GM10248 (cell line): ENCODE results near the gene PRKCA.

Source experiments
- CTCF ChIA-PET: fragments of 300-600 bp; sonication (Branson Sonifier 250); formaldehyde crosslinking; extraction: SDS; loops from one replicate; lab custom pipeline; 2021; ENCODE audit warnings: antibody characterized with exemption; lab: Yijun Ruan, JAX
- POLR2A ChIA-PET: fragments of 350-650 bp; sonication (Branson Sonifier 250); formaldehyde crosslinking; extraction: SDS; loops from one replicate; lab custom pipeline; 2020; ENCODE audit warnings: antibody characterized with exemption; lab: Yijun Ruan, JAX
- DNase-seq: peaks from one replicate; pipeline ENCODE4 v3.0.0; 2012; ENCODE audit errors: extremely low spot score
- TF ChIP-seq, protein P1 (sequence below): IDR thresholded peaks from 2 replicates; pipeline ENCODE4 v1.5.1; 2012; ENCODE audit warnings: mild to moderate bottlenecking, low read depth; ENCODE audit errors: extremely low read depth, missing control alignments, control extremely low read depth

PRKCA gene

DNA sequence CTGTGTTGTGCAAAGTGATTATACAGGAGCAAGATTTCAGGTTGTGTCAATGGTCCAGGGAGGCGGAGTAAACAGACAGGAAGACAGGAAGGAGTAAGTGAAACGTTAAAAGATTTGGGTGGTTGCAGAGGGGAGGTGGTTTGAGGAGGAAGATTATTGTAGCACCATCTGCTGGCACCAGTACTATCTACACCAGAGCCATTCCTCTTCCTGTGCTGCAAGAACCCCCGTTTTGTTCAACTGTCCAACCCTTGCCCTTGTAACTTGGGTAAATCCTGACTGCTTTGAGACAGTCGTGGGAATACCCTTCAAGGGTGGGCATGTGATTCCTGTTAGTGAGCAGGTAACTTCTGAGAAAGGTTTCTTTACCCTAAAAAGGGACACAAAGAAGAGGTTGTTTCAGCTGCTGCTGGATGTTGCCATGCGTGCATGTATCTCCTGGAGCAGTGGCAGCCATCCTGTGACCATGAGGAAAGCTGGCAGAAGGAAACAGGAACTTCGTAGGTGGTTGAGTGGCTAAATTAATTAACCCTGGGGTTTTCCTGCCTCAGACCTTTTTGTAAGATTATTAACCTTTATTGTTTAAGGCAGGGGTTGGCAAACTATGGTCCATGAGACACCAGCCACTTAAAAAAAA lies 124.1 kb downstream of the PRKCA start:
- ChIA-PET POLR2A (no interaction called here), CTCF (no interaction called here)
- DNase-seq, result peak; percentile 33
- TF ChIP-seq, protein P1, sequence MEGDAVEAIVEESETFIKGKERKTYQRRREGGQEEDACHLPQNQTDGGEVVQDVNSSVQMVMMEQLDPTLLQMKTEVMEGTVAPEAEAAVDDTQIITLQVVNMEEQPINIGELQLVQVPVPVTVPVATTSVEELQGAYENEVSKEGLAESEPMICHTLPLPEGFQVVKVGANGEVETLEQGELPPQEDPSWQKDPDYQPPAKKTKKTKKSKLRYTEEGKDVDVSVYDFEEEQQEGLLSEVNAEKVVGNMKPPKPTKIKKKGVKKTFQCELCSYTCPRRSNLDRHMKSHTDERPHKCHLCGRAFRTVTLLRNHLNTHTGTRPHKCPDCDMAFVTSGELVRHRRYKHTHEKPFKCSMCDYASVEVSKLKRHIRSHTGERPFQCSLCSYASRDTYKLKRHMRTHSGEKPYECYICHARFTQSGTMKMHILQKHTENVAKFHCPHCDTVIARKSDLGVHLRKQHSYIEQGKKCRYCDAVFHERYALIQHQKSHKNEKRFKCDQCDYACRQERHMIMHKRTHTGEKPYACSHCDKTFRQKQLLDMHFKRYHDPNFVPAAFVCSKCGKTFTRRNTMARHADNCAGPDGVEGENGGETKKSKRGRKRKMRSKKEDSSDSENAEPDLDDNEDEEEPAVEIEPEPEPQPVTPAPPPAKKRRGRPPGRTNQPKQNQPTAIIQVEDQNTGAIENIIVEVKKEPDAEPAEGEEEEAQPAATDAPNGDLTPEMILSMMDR, result peak; percentile 11

DNA sequence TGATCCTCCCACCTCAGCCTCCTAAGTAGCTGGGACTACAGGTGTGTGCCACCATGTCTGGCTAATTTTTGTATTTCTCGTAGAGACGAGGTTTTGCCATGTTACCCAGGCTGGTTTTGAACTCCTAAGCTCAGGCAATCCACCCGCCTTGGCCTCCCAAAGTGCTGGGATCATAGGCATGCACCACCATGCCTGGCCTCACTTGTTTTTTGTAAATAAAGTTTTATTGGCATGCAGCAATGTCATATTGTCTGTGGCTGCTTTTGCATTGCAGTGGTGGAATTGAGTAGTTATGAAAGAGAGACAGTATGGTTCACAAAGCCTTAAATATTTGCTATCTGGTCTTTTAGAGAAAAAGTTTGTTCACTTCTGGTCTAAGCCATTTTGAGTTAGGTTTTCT lies 124.7 kb downstream of the PRKCA start:
- TF ChIP-seq, protein P1, result no peak
- CTCF ChIA-PET, result no interaction called here
- no peak for DNase-seq
- POLR2A ChIA-PET, result no interaction called here

DNA sequence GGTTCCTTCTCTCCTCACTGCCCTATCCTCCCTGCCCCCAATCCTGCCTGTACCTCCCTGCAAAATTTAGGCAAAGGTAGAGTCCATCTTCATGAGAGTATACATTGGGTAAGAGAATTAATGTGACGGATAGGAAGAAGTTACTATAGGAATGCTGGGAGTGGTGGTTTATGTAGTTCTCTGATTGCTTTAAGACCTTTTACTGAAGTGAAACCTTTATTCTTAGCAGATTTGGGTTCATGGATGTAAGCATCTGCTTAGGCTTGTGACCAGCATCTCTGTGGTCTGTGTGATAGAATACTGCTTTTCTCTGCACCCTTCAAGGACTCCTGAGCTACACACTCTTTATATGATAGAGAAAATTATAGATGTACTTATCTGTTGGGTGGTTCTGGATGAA lies 127.3 kb downstream of the PRKCA start:
- ChIA-PET POLR2A (no interaction called here), CTCF (interaction anchor here (1.3 to 1.5 kb wide), 2 partner anchors 12 to 38 kb away, joined by 3 read pairs; no protein-coding TSS in a partner anchor)
- no peak for DNase-seq
- TF ChIP-seq, protein P1, result no peak

DNA sequence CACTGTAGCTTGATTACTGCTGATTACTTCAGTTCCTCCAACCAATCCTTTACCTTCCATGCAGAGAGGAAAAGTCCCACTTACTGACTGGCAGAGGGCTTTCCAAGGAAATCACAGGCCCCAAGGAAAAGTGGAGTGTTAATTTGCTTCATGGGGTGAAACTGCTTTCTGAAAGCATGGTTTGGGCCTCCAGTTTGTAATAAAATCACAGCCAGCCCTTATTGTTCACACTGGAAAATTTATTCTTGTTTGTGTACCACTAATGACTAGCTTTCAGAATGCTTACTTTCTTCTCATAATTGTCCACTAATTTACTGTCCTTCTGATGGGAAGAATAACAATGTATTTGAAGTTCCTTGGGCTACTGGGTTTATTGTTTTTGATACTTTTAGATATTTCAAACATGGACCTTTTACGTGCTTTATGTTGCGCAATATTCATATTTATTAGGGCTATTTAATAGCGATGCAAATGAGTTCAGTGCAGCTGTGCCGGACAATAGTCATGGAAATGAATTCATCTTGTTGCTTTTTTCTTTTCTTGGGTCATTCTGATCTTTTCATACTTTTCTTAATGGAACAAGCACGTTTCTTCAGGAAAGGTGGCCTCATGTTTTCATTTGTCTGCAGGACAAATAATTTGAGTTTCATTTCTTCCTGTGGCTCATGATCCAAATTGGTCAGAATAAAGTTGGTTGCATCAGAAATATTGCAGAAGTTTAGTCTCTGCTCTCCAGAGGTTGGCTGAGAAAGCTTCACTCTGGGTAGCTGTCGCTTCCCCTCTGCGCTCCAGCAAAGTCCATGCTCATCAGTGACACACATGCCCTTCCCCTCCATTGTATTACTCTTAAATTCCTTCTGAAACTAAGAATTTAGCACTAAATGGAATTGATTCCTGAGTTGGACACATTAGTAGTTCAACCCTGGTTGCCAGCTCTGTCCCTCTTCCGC lies 128.7 kb downstream of the PRKCA start:
- POLR2A ChIA-PET, result no interaction called here
- no peak for DNase-seq
- TF ChIP-seq, protein P1, result no peak
- CTCF ChIA-PET, result interaction anchor here (0.9 to 2.6 kb wide), 6 partner anchors 8 to 95 kb away, joined by 3 to 8 read pairs (median 4); no protein-coding TSS in a partner anchor

DNA sequence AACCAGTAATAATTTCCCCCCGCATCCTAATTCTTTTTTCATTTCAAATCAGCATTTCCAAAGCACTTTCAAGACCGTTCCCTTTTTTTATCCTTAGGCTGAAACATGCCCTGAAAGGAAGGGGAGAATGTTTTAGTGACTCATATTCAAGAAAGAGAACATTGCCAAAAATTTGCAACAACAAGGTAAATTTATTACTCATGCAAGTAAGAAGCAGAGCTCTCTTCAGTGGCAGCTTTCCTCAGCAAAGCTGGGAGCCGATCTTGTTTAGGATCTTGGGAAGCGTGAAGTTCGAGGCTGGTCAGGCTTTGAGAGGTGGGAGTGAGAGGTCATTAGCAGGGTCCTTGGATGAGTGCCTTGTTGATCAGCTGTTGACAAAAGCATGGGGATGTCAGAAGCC lies 129.5 kb downstream of the PRKCA start:
- no peak for DNase-seq
- TF ChIP-seq, protein P1, result no peak
- POLR2A ChIA-PET, result interaction anchor here (0.7 kb wide), 1 partner anchor 96 kb away, joined by 4 read pairs; no protein-coding TSS in a partner anchor
- CTCF ChIA-PET, result interaction anchor here (1.0 to 2.6 kb wide), 4 partner anchors 9 to 28 kb away, joined by 3 to 8 read pairs (median 6); no protein-coding TSS in a partner anchor

DNA sequence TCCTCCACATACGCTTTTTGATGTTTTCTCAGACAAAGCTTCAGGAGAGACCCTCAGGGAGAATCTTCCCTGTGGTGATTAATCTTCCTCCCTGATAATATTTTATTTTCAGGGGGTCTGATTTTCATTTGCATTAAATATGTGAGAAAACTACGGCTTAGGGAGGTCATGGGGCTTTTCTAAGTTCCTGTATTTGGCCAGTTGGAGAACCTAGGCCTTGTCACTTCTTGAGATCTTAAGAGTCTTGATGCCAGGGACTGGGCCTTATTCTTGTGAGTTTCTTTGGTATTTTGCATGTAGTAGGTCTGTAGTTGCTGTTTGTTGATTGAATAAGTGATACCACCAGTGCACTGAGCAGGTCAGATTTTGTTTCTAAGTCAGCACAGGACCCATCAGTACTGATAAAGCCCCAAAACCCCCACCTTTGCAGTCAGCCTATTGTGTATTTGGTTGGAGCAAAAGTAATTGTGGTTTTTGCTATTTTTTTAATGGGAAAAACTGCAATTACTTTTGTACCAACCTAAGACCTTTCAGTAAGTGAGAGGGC lies 130.1 kb downstream of the PRKCA start:
- ChIA-PET CTCF (interaction anchor here (1.7 to 2.6 kb wide), 3 partner anchors 8 to 17 kb away, joined by 5 to 8 read pairs (median 6); no protein-coding TSS in a partner anchor), POLR2A (interaction anchor here (0.7 kb wide), 1 partner anchor 97 kb away, joined by 4 read pairs; no protein-coding TSS in a partner anchor)
- no peak for DNase-seq
- TF ChIP-seq, protein P1, result no peak
